ENCODE measurements around the gene CABP5. TPM values are rescaled to one million over a fixed set of nuclear protein-coding genes. Genes with fewer than 3 reads are reported as not detected.

Gene CABP5
- total RNA-seq, 4 donors from 2014 or later: not detected

- intact Hi-C loops (cut with DNase I): no loop called here
- no peak for DNase-seq (ENCODE audit: extremely low spot score)
- H3K27ac ChIP-seq (replicated peaks in 1 of 4): no peak overlapping the region
- TF ChIP-seq CTCF (IDR thresholded peaks at IDR 0.05) (no peak), POLR2A (IDR thresholded peaks at IDR 0.05; ENCODE audit: low read depth) (no peak), POLR2AphosphoS5 (IDR thresholded peaks at IDR 0.05) (no peak), EP300 (IDR thresholded peaks at IDR 0.05) (no peak)
- WGBS: 65% methylated on average over 6 of the region's 6 CpGs
- no peaks in the 10 kb centered on the region for H3K4me1 ChIP-seq
- no peaks in the 10 kb centered on the region for H3K36me3 ChIP-seq
- peaks cover 0 to 15% (median 0%) of the 10 kb centered on the region in 4 donors for H3K27me3 ChIP-seq
- no peak overlapping the region for H3K4me3 ChIP-seq
- peaks cover 0 to 10% (median 0%) of the 10 kb centered on the region in 4 donors for H3K9me3 ChIP-seq
Measured at GRCh38 chr19:48004236-48004635, 39.6 kb downstream of the CABP5 start.

- H3K4me1 ChIP-seq: no peaks in the 10 kb centered on the region
- peaks cover 0 to 11% (median 0%) of the 10 kb centered on the region in 4 donors for H3K27me3 ChIP-seq
- no peaks in the 10 kb centered on the region for H3K36me3 ChIP-seq
- peaks cover 0 to 6% (median 0%) of the 10 kb centered on the region in 4 donors for H3K9me3 ChIP-seq
- no peak overlapping the region for H3K27ac ChIP-seq (replicated peaks in 1 of 4)
- no peak overlapping the region for H3K4me3 ChIP-seq
- DNase-seq (ENCODE audit: extremely low spot score): no peak
- 85% methylated on average over 6 of the region's 6 CpGs for WGBS
- intact Hi-C loops (cut with DNase I): no loop called here
- TF ChIP-seq EP300 (IDR thresholded peaks at IDR 0.05): no peak
- no peak for TF ChIP-seq POLR2AphosphoS5 (IDR thresholded peaks at IDR 0.05)
- TF ChIP-seq POLR2A (IDR thresholded peaks at IDR 0.05; ENCODE audit: low read depth): no peak
- no peak for TF ChIP-seq CTCF (IDR thresholded peaks at IDR 0.05)
Measured at GRCh38 chr19:48000846-48001245, 43.0 kb downstream of the CABP5 start.

GRCh38 chr19:47998800-47999199 is 45.1 kb downstream of the CABP5 start:
- no peaks in the 10 kb centered on the region for H3K4me1 ChIP-seq
- no peak overlapping the region for H3K4me3 ChIP-seq
- H3K9me3 ChIP-seq: peaks cover 0 to 6% (median 0%) of the 10 kb centered on the region in 4 donors
- TF ChIP-seq POLR2A (IDR thresholded peaks at IDR 0.05; ENCODE audit: low read depth) (no peak), CTCF (IDR thresholded peaks at IDR 0.05) (no peak), EP300 (IDR thresholded peaks at IDR 0.05) (no peak), POLR2AphosphoS5 (IDR thresholded peaks at IDR 0.05) (no peak)
- no peak for DNase-seq (ENCODE audit: extremely low spot score)
- intact Hi-C loops (cut with DNase I): no loop called here
- H3K27me3 ChIP-seq: peaks cover 0 to 25% (median 0%) of the 10 kb centered on the region in 4 donors
- no peak overlapping the region for H3K27ac ChIP-seq (replicated peaks in 1 of 4)
- no peaks in the 10 kb centered on the region for H3K36me3 ChIP-seq
- 78% methylated on average over 6 of the region's 6 CpGs for whole genome bisulfite sequencing

GRCh38 chr19:47996230-47996727 is 47.6 kb downstream of the CABP5 start:
- 70% methylated on average over 1 of the region's 1 CpG for WGBS
- Histone ChIP-seq H3K36me3 (no peaks in the 10 kb centered on the region), H3K27me3 (peaks cover 0 to 46% (median 0%) of the 10 kb centered on the region in 4 donors), H3K27ac (replicated peaks in 1 of 4) (no peak overlapping the region), H3K9me3 (peaks cover 0 to 6% (median 0%) of the 10 kb centered on the region in 4 donors), H3K4me3 (no peak overlapping the region), H3K4me1 (no peaks in the 10 kb centered on the region)
- TF ChIP-seq CTCF (IDR thresholded peaks at IDR 0.05) (no peak), POLR2A (IDR thresholded peaks at IDR 0.05; ENCODE audit: low read depth) (no peak), POLR2AphosphoS5 (IDR thresholded peaks at IDR 0.05) (no peak), EP300 (IDR thresholded peaks at IDR 0.05) (no peak)
- no peak for DNase-seq (ENCODE audit: extremely low spot score)
- intact Hi-C loops (cut with DNase I): no loop called here

Data from esophagus muscularis mucosa (tissue), 4 donors.